OCI-LY7 (cell line): Measurements from ENCODE around the gene MAPK11. TPM values are rescaled to one million over a fixed set of nuclear protein-coding genes. Genes with fewer than 3 reads are reported as not detected.
"Not testable (repeated sequence)": the region's sequence is repeated elsewhere in the genome, so short reads cannot be mapped to it uniquely, and the experiment has no call there.

ENCODE experiments used
- BruUV-seq: library from RNA; stranded (reverse); fragments of 400-500 nt; replicated peaks from 2 replicates; lab custom pipeline; 2021; lab: Mats Ljungman, UMichigan
- CTCF ChIA-PET: fragments of 300-600 bp; sonication (Branson Sonifier 250); formaldehyde crosslinking; loops from one replicate; lab custom pipeline; 2022; ENCODE audit warnings: antibody characterized with exemption; ENCODE audit not compliant: unreplicated experiment; lab: Charles Lee
- POLR2A ChIA-PET: fragments of 300-600 bp; sonication (Branson Sonifier 250); formaldehyde crosslinking; loops from one replicate; lab custom pipeline; 2022; ENCODE audit warnings: antibody characterized with exemption; lab: Charles Lee
- DNase-seq: peaks from one replicate; pipeline ENCODE4 v3.0.0-alpha.2; 2015; ENCODE audit warnings: low spot score
- H2AFZ ChIP-seq: fragments of 200-600 bp; sonication (generic), shearing (Covaris generic); 2 replicates; pipeline ENCODE4 v1.6.1; 2014; ENCODE audit warnings: mild to moderate bottlenecking, antibody characterized with exemption, low read length, moderate library complexity
- H3K27ac ChIP-seq: fragments of 200-600 bp; sonication (generic); 2 replicates; pipeline ENCODE4 v1.5.1; 2014; ENCODE audit warnings: mixed run types, low read depth, mild to moderate bottlenecking, moderate library complexity, low read length, inconsistent platforms; ENCODE audit not compliant: poor library complexity, severe bottlenecking
- H3K36me3 ChIP-seq: fragments of 200-600 bp; sonication (generic); 2 replicates; pipeline ENCODE4 v1.6.1; 2014; ENCODE audit warnings: mild to moderate bottlenecking, antibody characterized with exemption, low read length, moderate library complexity, mixed read lengths; ENCODE audit not compliant: insufficient read depth
- H3K4me1 ChIP-seq: fragments of 200-600 bp; sonication (generic); 2 replicates; pipeline ENCODE4 v1.5.1; 2014; ENCODE audit warnings: mild to moderate bottlenecking, low read length; ENCODE audit not compliant: insufficient read depth, poor library complexity, severe bottlenecking
- H3K4me2 ChIP-seq: fragments of 200-600 bp; sonication (generic); 2 replicates; pipeline ENCODE4 v1.6.1; 2014; ENCODE audit warnings: mild to moderate bottlenecking, low read length
- H3K4me3 ChIP-seq: fragments of 200-600 bp; sonication (generic); 2 replicates; pipeline ENCODE4 v1.5.1; 2014; ENCODE audit warnings: mild to moderate bottlenecking, low read depth, low read length; ENCODE audit not compliant: poor library complexity, severe bottlenecking
- H3K79me2 ChIP-seq: fragments of 200-600 bp; sonication (generic); 2 replicates; pipeline ENCODE4 v1.6.1; 2016; ENCODE audit warnings: low read depth, mild to moderate bottlenecking, low read length, moderate library complexity, mixed read lengths; ENCODE audit not compliant: insufficient read depth
- H3K9me2 ChIP-seq: fragments of 200-600 bp; sonication (generic); 2 replicates; pipeline ENCODE4 v1.6.1; 2016; ENCODE audit warnings: mild to moderate bottlenecking, low read length, mixed read lengths; ENCODE audit not compliant: insufficient read depth
- H3K9me3 ChIP-seq: fragments of 200-600 bp; sonication (generic); 2 replicates; pipeline ENCODE4 v1.6.1; 2014; ENCODE audit warnings: mild to moderate bottlenecking, mixed run types, low read length, mixed read lengths
- H4K20me1 ChIP-seq: fragments of 200-600 bp; sonication (generic); 2 replicates; pipeline ENCODE4 v1.6.1; 2014; ENCODE audit warnings: mild to moderate bottlenecking, antibody characterized with exemption, low read length, moderate library complexity, mixed read lengths; ENCODE audit not compliant: insufficient read depth
- EZH2phosphoT487 ChIP-seq: fragments of 200-600 bp; sonication (generic); IDR thresholded peaks from 2 replicates; pipeline ENCODE4 v1.6.1; 2018; ENCODE audit warnings: low read depth, borderline replicate concordance, mild to moderate bottlenecking, mixed run types, antibody characterized with exemption, low read length, moderate library complexity, mixed read lengths
- intact Hi-C: fragments of 100-400 bp; cut with micrococcal nuclease; formaldehyde crosslinking; loops from one replicate; pipeline ENCODE4 v1.10.0; 2022; ENCODE audit not compliant: unreplicated experiment
- total RNA-seq, 2 experiments: library from RNA; depleted of rRNA in 1 of 2; stranded (reverse); fragments of >200 nt in 1 of 2; shearing (Covaris generic) in 1 of 2; gene quantifications; 2 replicates each; pipeline ENCODE4 v1.2.3, GENCODE V29; 2014 to 2022
- TF ChIP-seq, protein P1 (sequence below): fragments of 200-600 bp; sonication (generic); conservative IDR thresholded peaks from 2 replicates; pipeline ENCODE4 v1.5.1; 2014; ENCODE audit warnings: mild to moderate bottlenecking, antibody characterized with exemption, low read length, moderate library complexity, mixed read lengths

The MAPK11 gene
- total RNA-seq, 2 experiments from 2014 or later = 12.0 to 19.7 TPM

- H3K9me3 ChIP-seq = peaks cover 5% of the 10 kb centered on the region; the same call in 1 of the 2 replicates
- peak; percentile 80 for DNase-seq
Observed at GRCh38 chr22:50274311-50274710, 4.1 kb upstream of the MAPK11 start.

GRCh38 chr22:50273781-50274180 lies 3.6 kb upstream of the MAPK11 start:
- H3K4me1 ChIP-seq = peaks cover 34% of the 10 kb centered on the region
- H3K9me2 ChIP-seq, H2AFZ ChIP-seq, H3K4me3 ChIP-seq, H3K9me3 ChIP-seq, H3K27ac ChIP-seq, DNase-seq, CTCF ChIA-PET, H3K79me2 ChIP-seq, H3K4me2 ChIP-seq, POLR2A ChIA-PET, BruUV-seq, H4K20me1 ChIP-seq: not testable (repeated sequence)
- H3K36me3 ChIP-seq = peaks cover 16% of the 10 kb centered on the region; the same call in 1 of the 2 replicates
- intact Hi-C loops = loop anchor here (5.0 kb wide), 1 partner anchor 234 kb away; the partner anchor contains the start of genes LMF2 and NCAPH2

More at GRCh38 chr22:50274311-50274710, 4.1 kb upstream of the MAPK11 start:
- Histone ChIP-seq H3K4me2 (no peak overlapping the region), H3K9me2 (no peaks in the 10 kb centered on the region), H3K79me2 (no peaks in the 10 kb centered on the region), H3K36me3 (peaks cover 16% of the 10 kb centered on the region; the same call in 1 of the 2 replicates), H3K27ac (no peak overlapping the region), H3K4me3 (no peak overlapping the region), H3K4me1 (peaks cover 29% of the 10 kb centered on the region), H2AFZ (no peak overlapping the region), H4K20me1 (no peaks in the 10 kb centered on the region)
- BruUV-seq = no TSS peak
- ChIA-PET POLR2A (no interaction called here), CTCF (no interaction called here)
- no peak for TF ChIP-seq EZH2phosphoT487
- TF ChIP-seq, protein P1, sequence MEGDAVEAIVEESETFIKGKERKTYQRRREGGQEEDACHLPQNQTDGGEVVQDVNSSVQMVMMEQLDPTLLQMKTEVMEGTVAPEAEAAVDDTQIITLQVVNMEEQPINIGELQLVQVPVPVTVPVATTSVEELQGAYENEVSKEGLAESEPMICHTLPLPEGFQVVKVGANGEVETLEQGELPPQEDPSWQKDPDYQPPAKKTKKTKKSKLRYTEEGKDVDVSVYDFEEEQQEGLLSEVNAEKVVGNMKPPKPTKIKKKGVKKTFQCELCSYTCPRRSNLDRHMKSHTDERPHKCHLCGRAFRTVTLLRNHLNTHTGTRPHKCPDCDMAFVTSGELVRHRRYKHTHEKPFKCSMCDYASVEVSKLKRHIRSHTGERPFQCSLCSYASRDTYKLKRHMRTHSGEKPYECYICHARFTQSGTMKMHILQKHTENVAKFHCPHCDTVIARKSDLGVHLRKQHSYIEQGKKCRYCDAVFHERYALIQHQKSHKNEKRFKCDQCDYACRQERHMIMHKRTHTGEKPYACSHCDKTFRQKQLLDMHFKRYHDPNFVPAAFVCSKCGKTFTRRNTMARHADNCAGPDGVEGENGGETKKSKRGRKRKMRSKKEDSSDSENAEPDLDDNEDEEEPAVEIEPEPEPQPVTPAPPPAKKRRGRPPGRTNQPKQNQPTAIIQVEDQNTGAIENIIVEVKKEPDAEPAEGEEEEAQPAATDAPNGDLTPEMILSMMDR = peak; percentile 47
- intact Hi-C loops = loop anchor here (5.0 kb wide), 1 partner anchor 233 kb away; the partner anchor contains the start of genes LMF2 and NCAPH2

GRCh38 chr22:50273352-50273751 lies 3.2 kb upstream of the MAPK11 start:
- H3K4me3 ChIP-seq, DNase-seq, H2AFZ ChIP-seq, H3K9me3 ChIP-seq, H3K79me2 ChIP-seq, H3K9me2 ChIP-seq, BruUV-seq, H3K27ac ChIP-seq, POLR2A ChIA-PET, H4K20me1 ChIP-seq, CTCF ChIA-PET, H3K4me2 ChIP-seq: not testable (repeated sequence)
- TF ChIP-seq, protein P1 = peak; percentile 28; the same call in 1 of the 2 replicates
- H3K36me3 ChIP-seq = peaks cover 16% of the 10 kb centered on the region; the same call in 1 of the 2 replicates
- peaks cover 38% of the 10 kb centered on the region for H3K4me1 ChIP-seq
- intact Hi-C loops = loop anchor here (5.0 kb wide), 1 partner anchor 234 kb away; the partner anchor contains the start of genes LMF2 and NCAPH2
